ENCODE data around the gene NFIB.
A peak's percentile ranks its signal among the peaks of the same experiment; 100 is the strongest.

NFIB gene

GRCh38 chr9:14141699-14142098, 172.2 kb downstream of the NFIB start:
- DNase-seq, result no peak

- DNase-seq, result no peak
Measured at GRCh38 chr9:14140096-14140697, 173.7 kb downstream of the NFIB start.

- no peak for DNase-seq
Measured at GRCh38 chr9:14139287-14139686, 174.7 kb downstream of the NFIB start.

GRCh38 chr9:14136646-14137370, 177.1 kb downstream of the NFIB start:
- DNase-seq, result no peak

GRCh38 chr9:14136047-14136635, 177.8 kb downstream of the NFIB start:
- DNase-seq, result no peak

GRCh38 chr9:14135421-14135820, 178.5 kb downstream of the NFIB start:
- no peak for DNase-seq

- DNase-seq, result no peak
Measured at GRCh38 chr9:14133394-14133793, 180.5 kb downstream of the NFIB start.

GRCh38 chr9:14132775-14133174, 181.2 kb downstream of the NFIB start:
- DNase-seq, result no peak

GRCh38 chr9:14131356-14132088, 182.4 kb downstream of the NFIB start:
- DNase-seq, result no peak

GRCh38 chr9:14127656-14128055, 186.3 kb downstream of the NFIB start:
- DNase-seq, result peak; percentile 18

GRCh38 chr9:14119694-14120514, 194.0 kb downstream of the NFIB start:
- DNase-seq, result peak; percentile 57

- DNase-seq, result no peak
Measured at GRCh38 chr9:14112226-14112625, 201.7 kb downstream of the NFIB start.

- DNase-seq, result peak; percentile 69
Measured at GRCh38 chr9:14111696-14112095, 202.2 kb downstream of the NFIB start.

- no peak for DNase-seq
Measured at GRCh38 chr9:14107977-14108376, 206.0 kb downstream of the NFIB start.

- DNase-seq, result no peak
Measured at GRCh38 chr9:14107495-14107894, 206.4 kb downstream of the NFIB start.

- DNase-seq, result no peak
Measured at GRCh38 chr9:14106699-14107098, 207.2 kb downstream of the NFIB start.

- DNase-seq, result no peak
Measured at GRCh38 chr9:14104496-14104895, 209.4 kb downstream of the NFIB start.

GRCh38 chr9:14103115-14103514, 210.8 kb downstream of the NFIB start:
- DNase-seq, result no peak

GRCh38 chr9:14099737-14100136, 214.2 kb downstream of the NFIB start:
- no peak for DNase-seq

GRCh38 chr9:14098486-14099180, 215.3 kb downstream of the NFIB start:
- no peak for DNase-seq

- DNase-seq, result no peak
Measured at GRCh38 chr9:14097666-14098415, 216.1 kb downstream of the NFIB start.
